Liver (tissue), 9 donors: ENCODE data around the gene SCLY. TPM values are rescaled to one million over a fixed set of nuclear protein-coding genes. Genes with fewer than 3 reads are reported as not detected.

ENCODE experiments used
- DNase-seq: peaks from one replicate; pipeline ENCODE4 v3.0.0-alpha.2; 2017; ENCODE audit warnings: low spot score
- H3K27ac ChIP-seq, 2 donors: one replicate each; pipeline ENCODE4 v1.7.0; 2013; ENCODE audit warnings: inconsistent platforms in 2 of 2, low read length in 2 of 2, control low read depth in 1 of 2, low read depth in 1 of 2, mild to moderate bottlenecking in 1 of 2
- H3K27me3 ChIP-seq, 4 donors: one replicate each; pipeline versions ENCODE4 v1.6.1 to v1.7.0; 2013; ENCODE audit warnings: low read length in 3 of 4, inconsistent platforms in 1 of 4, mild to moderate bottlenecking in 1 of 4, moderate library complexity in 1 of 4; ENCODE audit not compliant: control insufficient read depth in 4 of 4, insufficient read depth in 4 of 4
- H3K36me3 ChIP-seq, 4 donors: one replicate each; pipeline versions ENCODE4 v1.6.1 to v1.7.0; 2013; ENCODE audit warnings: low read length in 3 of 4, mild to moderate bottlenecking in 3 of 4, low read depth in 1 of 4, moderate library complexity in 1 of 4; ENCODE audit not compliant: control insufficient read depth in 4 of 4, insufficient read depth in 3 of 4
- H3K4me1 ChIP-seq, 4 donors: one replicate each; pipeline versions ENCODE4 v1.6.1 to v1.7.0; 2013; ENCODE audit warnings: low read length in 3 of 4, mild to moderate bottlenecking in 3 of 4, moderate library complexity in 1 of 4; ENCODE audit not compliant: control insufficient read depth in 4 of 4, insufficient read depth in 4 of 4
- H3K4me3 ChIP-seq, 3 donors: one replicate each; pipeline versions ENCODE4 v1.6.1 to v1.7.0; 2013; ENCODE audit warnings: low read length in 3 of 3, control low read depth in 1 of 3, low read depth in 1 of 3, mild to moderate bottlenecking in 1 of 3
- H3K9ac ChIP-seq, 2 donors: one replicate each; pipeline ENCODE4 v1.7.0; 2013; ENCODE audit warnings: low read length in 2 of 2, mild to moderate bottlenecking in 2 of 2, moderate library complexity in 2 of 2, control low read depth in 1 of 2, low read depth in 1 of 2
- H3K9me3 ChIP-seq, 4 donors: one replicate each; pipeline versions ENCODE4 v1.6.1 to v1.7.0; 2013; ENCODE audit warnings: low read length in 3 of 4; ENCODE audit not compliant: control insufficient read depth in 4 of 4
- CTCF ChIP-seq: fragments of 150-350 bp; IDR thresholded peaks from 2 replicates; pipeline ENCODE4 v1.5.1; 2017; ENCODE audit warnings: improper control_type of control experiment, low read depth, low read length; ENCODE audit not compliant: missing input control
- EGR1 ChIP-seq, 2 donors: IDR thresholded peaks; 2 replicates each; pipeline ENCODE4 v1.6.1; 2016 to 2018; ENCODE audit warnings: antibody characterized with exemption in 2 of 2, low read depth in 2 of 2
- FOXA1 ChIP-seq: IDR thresholded peaks from 2 replicates; pipeline ENCODE4 v1.6.1; 2016; ENCODE audit warnings: antibody characterized with exemption
- FOXA2 ChIP-seq: IDR thresholded peaks from 2 replicates; pipeline ENCODE4 v1.6.1; 2016; ENCODE audit warnings: antibody characterized with exemption
- GABPA ChIP-seq, 2 donors: IDR thresholded peaks in 1 of 2; conservative IDR thresholded peaks in 1 of 2; 2 replicates each; pipeline ENCODE4 v1.6.1; 2016; ENCODE audit warnings: antibody characterized with exemption in 2 of 2, mild to moderate bottlenecking in 1 of 2, moderate library complexity in 1 of 2
- HNF4A ChIP-seq, 2 donors: conservative IDR thresholded peaks; 2 replicates each; pipeline ENCODE4 v1.6.1; 2016; ENCODE audit warnings: antibody characterized with exemption in 2 of 2, mild to moderate bottlenecking in 2 of 2
- MAX ChIP-seq: IDR thresholded peaks from 2 replicates; pipeline ENCODE4 v1.6.1; 2016; ENCODE audit warnings: antibody characterized with exemption
- NR2F2 ChIP-seq: IDR thresholded peaks from 2 replicates; pipeline ENCODE4 v1.6.1; 2016; ENCODE audit warnings: antibody characterized with exemption
- RAD21 ChIP-seq, 2 donors: IDR thresholded peaks; 2 replicates each; pipeline ENCODE4 v1.6.1; 2016; ENCODE audit warnings: antibody characterized with exemption in 2 of 2, mild to moderate bottlenecking in 2 of 2
- REST ChIP-seq: IDR thresholded peaks from 2 replicates; pipeline ENCODE4 v1.6.1; 2016; ENCODE audit warnings: antibody characterized with exemption, mild to moderate bottlenecking
- RXRA ChIP-seq, 2 donors: IDR thresholded peaks; 2 replicates each; pipeline ENCODE4 v1.6.1; 2017 to 2018; ENCODE audit warnings: antibody characterized with exemption in 2 of 2, mild to moderate bottlenecking in 1 of 2
- SP1 ChIP-seq: IDR thresholded peaks from 2 replicates; pipeline ENCODE4 v1.6.1; 2018; ENCODE audit warnings: antibody characterized with exemption, mild to moderate bottlenecking
- TAF1 ChIP-seq: conservative IDR thresholded peaks from 2 replicates; pipeline ENCODE4 v1.6.1; 2016; ENCODE audit warnings: antibody characterized with exemption, mild to moderate bottlenecking
- YY1 ChIP-seq: IDR thresholded peaks from 2 replicates; pipeline ENCODE4 v1.6.1; 2016; ENCODE audit warnings: antibody characterized with exemption, mild to moderate bottlenecking
- ZBTB33 ChIP-seq: IDR thresholded peaks from 2 replicates; pipeline ENCODE4 v1.6.1; 2016; ENCODE audit warnings: antibody characterized with exemption
- WGBS: extraction: QIAGEN DNeasy Blood & Tissue Kit; methylation state at CpG from one replicate; pipeline ENCODE4 v1.1.7; 2013; 5-methylcytosine and 5-hydroxymethylcytosine counted together
- polyA plus RNA-seq, 2 donors: library from polyadenylated mRNA; stranded (reverse) in 1 of 2; unstranded in 1 of 2; fragments of 200-250 nt in 1 of 2; fragments of >200 nt in 1 of 2; fragmentation: Nextera tagmentation in 1 of 2; extraction: Ambion mirVana in 1 of 2; gene quantifications; one replicate each; pipeline versions ENCODE4 v1.2.1 to v1.2.3, GENCODE V29; 2013 to 2015
- total RNA-seq, 2 donors: library from RNA; depleted of rRNA; stranded (reverse); fragments of >200 nt; gene quantifications; one replicate each; pipeline ENCODE4 v1.2.3, GENCODE V29; 2014
- donor health status: healthy.
- donor health status: healthy.
- donor health status: healthy.
- donor health status: healthy.
- donor health status: healthy.

The SCLY gene
- total RNA-seq, result 10 to 100 TPM; 23.5 to 39.2 TPM
- polyA plus RNA-seq, result 10 to 100 TPM; 21.6 to 26.6 TPM

- H3K27ac ChIP-seq, result peak within 1 kb of the TSS; percentile 78 to 84
- peak within 1 kb of the TSS; percentile 90 to 98 (median 95) for H3K4me3 ChIP-seq
- TF ChIP-seq GABPA (IDR thresholded peaks at IDR 0.05 in 1 of 2, conservative IDR thresholded peaks at IDR 0.05 in 1 of 2) (peak; percentile 74 to 93), TAF1 (peak; percentile 57), YY1 (peak; percentile 91), EGR1 (IDR thresholded peaks at IDR 0.05; ENCODE audit: low read depth in 2 of 2) (peak in 1 of 2 donors; percentile 30), NR2F2 (peak; percentile 63), HNF4A (conservative IDR thresholded peaks at IDR 0.05) (no peak), SP1 (peak; percentile 77), FOXA1 (no peak), FOXA2 (no peak), RXRA (IDR thresholded peaks at IDR 0.05) (peak in 1 of 2 donors; percentile 13), MAX (no peak), REST (peak; percentile 44), RAD21 (IDR thresholded peaks at IDR 0.05) (peak; percentile 55 to 56)
- H3K36me3 ChIP-seq, result no peaks in the 10 kb centered on the region
- no peaks in the 10 kb centered on the region for H3K9me3 ChIP-seq
- H3K27me3 ChIP-seq, result no peaks in the 10 kb centered on the region
- H3K4me1 ChIP-seq, result peaks cover 10 to 50% (median 36%) of the 10 kb centered on the region in 4 donors
- peak; percentile 99 for DNase-seq
- H3K9ac ChIP-seq, result peak within 1 kb of the TSS; percentile 94
- under 1% methylated on average over 98 of the region's 98 CpGs for WGBS
Measured at GRCh38 chr2:238060542-238061314, at the start of gene SCLY. Gene SCLY (plus strand): TSS chr2:238061001. CDS start chr2:238061055, 54 bp downstream.

- TF ChIP-seq TAF1 (no peak), FOXA2 (no peak), RAD21 (IDR thresholded peaks at IDR 0.05) (no peak), ZBTB33 (no peak), CTCF (no peak), EGR1 (IDR thresholded peaks at IDR 0.05; ENCODE audit: low read depth in 2 of 2) (no peak), HNF4A (conservative IDR thresholded peaks at IDR 0.05) (no peak), NR2F2 (no peak), RXRA (IDR thresholded peaks at IDR 0.05) (no peak), SP1 (no peak), YY1 (no peak)
Measured at GRCh38 chr2:238013806-238014205, 47.0 kb upstream of the SCLY start.

More at GRCh38 chr2:238013806-238014205, 47.0 kb upstream of the SCLY start:
- H3K9me3 ChIP-seq, result no peaks in the 10 kb centered on the region
- no peaks in the 10 kb centered on the region for H3K4me1 ChIP-seq
- 97% methylated on average over 7 of the region's 7 CpGs for WGBS
- H3K27ac ChIP-seq, result no peak overlapping the region
- no peaks in the 10 kb centered on the region for H3K27me3 ChIP-seq
- peaks cover 0 to 10% (median 5%) of the 10 kb centered on the region in 4 donors for H3K36me3 ChIP-seq
- H3K4me3 ChIP-seq, result no peak overlapping the region
- no peak for DNase-seq
- no peak overlapping the region for H3K9ac ChIP-seq
